GM21526 (cell line): ENCODE results near the gene CLEC16A.

Source experiments
- ATAC-seq: cut with Tn5 transposase; IDR thresholded peaks from one replicate; pipeline ENCODE4 v1.9.1; 2021; ENCODE audit warnings: moderate library complexity; ENCODE audit not compliant: unreplicated experiment, low FRiP score

CLEC16A gene

GRCh38 chr16:11033629-11034420 lies 89.5 kb downstream of the CLEC16A start:
- no peak for ATAC-seq

- no peak for ATAC-seq
Measured at GRCh38 chr16:11034481-11034931, 90.1 kb downstream of the CLEC16A start.

GRCh38 chr16:11035096-11035495 lies 90.7 kb downstream of the CLEC16A start:
- no peak for ATAC-seq

- ATAC-seq, result no peak
Measured at GRCh38 chr16:11036040-11036439, 91.7 kb downstream of the CLEC16A start.

GRCh38 chr16:11036868-11037410 lies 92.6 kb downstream of the CLEC16A start:
- no peak for ATAC-seq

GRCh38 chr16:11038305-11038704 lies 93.9 kb downstream of the CLEC16A start:
- no peak for ATAC-seq

- ATAC-seq, result no peak
Measured at GRCh38 chr16:11038777-11039176, 94.4 kb downstream of the CLEC16A start.

GRCh38 chr16:11039726-11040125 lies 95.4 kb downstream of the CLEC16A start:
- ATAC-seq, result no peak

GRCh38 chr16:11042191-11042590 lies 97.8 kb downstream of the CLEC16A start:
- no peak for ATAC-seq

GRCh38 chr16:11045441-11045840 lies 101.1 kb downstream of the CLEC16A start:
- no peak for ATAC-seq

GRCh38 chr16:11045846-11046245 lies 101.5 kb downstream of the CLEC16A start:
- ATAC-seq, result no peak

GRCh38 chr16:11046382-11046931 lies 102.1 kb downstream of the CLEC16A start:
- ATAC-seq, result no peak

GRCh38 chr16:11047057-11047456 lies 102.7 kb downstream of the CLEC16A start:
- no peak for ATAC-seq

- no peak for ATAC-seq
Measured at GRCh38 chr16:11047939-11048800, 103.8 kb downstream of the CLEC16A start.

GRCh38 chr16:11049396-11050059 lies 105.2 kb downstream of the CLEC16A start:
- no peak for ATAC-seq

GRCh38 chr16:11050536-11050935 lies 106.2 kb downstream of the CLEC16A start:
- ATAC-seq, result no peak

GRCh38 chr16:11050944-11051343 lies 106.6 kb downstream of the CLEC16A start:
- ATAC-seq, result no peak

- ATAC-seq, result no peak
Measured at GRCh38 chr16:11051430-11051829, 107.1 kb downstream of the CLEC16A start.

- ATAC-seq, result no peak
Measured at GRCh38 chr16:11051879-11052808, 107.8 kb downstream of the CLEC16A start.
